Measurements from ENCODE around the gene APOBR. TPM values are rescaled to one million over a fixed set of nuclear protein-coding genes. Genes with fewer than 3 reads are reported as not detected.

APOBR gene
- total RNA-seq, 2 experiments from 2014 or later, result 0.47 to 3.4 TPM

DNA sequence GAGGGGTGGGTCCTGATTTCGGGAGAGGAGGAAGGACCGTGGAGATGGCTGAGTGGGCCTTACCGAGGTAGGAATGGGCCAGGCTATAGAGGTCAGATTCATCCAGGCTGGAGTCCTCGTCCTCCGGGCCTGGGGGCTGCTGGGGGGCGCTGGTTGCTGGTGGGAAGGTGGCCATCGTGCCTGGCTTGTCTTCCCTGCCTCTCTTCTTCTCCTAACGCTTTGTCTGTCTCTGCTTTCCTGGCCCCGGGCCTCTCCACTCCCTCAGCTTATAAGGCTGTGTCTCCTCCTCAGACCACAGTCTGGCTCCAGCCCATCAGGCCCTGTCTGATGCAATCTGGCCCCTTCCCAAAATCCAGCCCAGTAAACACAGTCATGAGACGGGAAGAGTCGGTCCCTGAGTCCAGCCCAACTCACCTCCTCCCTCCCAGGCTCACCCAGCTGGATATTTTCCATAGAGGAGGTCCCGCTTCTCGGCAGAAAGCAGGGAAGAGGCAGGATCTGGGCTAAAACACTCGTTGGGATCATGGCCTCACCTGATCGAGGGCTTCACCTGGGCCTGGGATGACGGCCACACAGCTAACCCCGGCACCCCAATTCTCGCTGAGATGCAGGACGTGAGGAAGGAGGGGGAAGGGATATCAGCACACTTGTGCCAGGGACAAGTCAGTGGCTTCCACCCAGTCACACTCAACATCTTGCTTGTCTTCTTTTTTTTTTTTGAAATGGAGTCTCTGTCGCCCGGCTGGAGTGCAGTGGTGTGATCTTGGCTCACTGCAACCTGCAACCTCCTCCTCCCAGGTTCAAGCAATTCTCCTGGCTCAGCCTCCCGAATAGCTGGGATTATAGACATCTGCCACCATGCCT is 44.5 kb downstream of the APOBR start, which contains the start of gene NUPR1:
Gene NUPR1 (minus strand): TSS at position 242 of the 864 bp plus-strand sequence. CDS start 67 bp downstream, at position 175.
- intact Hi-C loops (cut with micrococcal nuclease; ENCODE audit: unreplicated experiment), result no loop called here
- Histone ChIP-seq H3K4me2 (ENCODE audit: low read length) (no peak within 1 kb of the TSS), H4K20me1 (ENCODE audit: insufficient read depth, low read length) (no peaks in the 10 kb centered on the region), H3K9me2 (ENCODE audit: insufficient read depth, low read length) (no peaks in the 10 kb centered on the region), H3K4me1 (ENCODE audit: insufficient read depth, low read length, poor library complexity, severe bottlenecking) (no peaks in the 10 kb centered on the region), H3K79me2 (ENCODE audit: insufficient read depth, low read depth, low read length) (no peaks in the 10 kb centered on the region), H2AFZ (ENCODE audit: low read length) (no peak within 1 kb of the TSS), H3K4me3 (ENCODE audit: low read depth, low read length, poor library complexity, severe bottlenecking) (no peak within 1 kb of the TSS), H3K36me3 (ENCODE audit: insufficient read depth, low read length) (no peaks in the 10 kb centered on the region), H3K27ac (ENCODE audit: low read depth, low read length, poor library complexity, severe bottlenecking) (no peak within 1 kb of the TSS), H3K9me3 (ENCODE audit: low read length) (no peaks in the 10 kb centered on the region)
- POLR2A ChIA-PET, result no interaction called here
- CTCF ChIA-PET (ENCODE audit: unreplicated experiment), result no interaction called here
- BruUV-seq (replicated peaks), result no TSS peak
- DNase-seq (ENCODE audit: low spot score), result no peak
- TF ChIP-seq EZH2phosphoT487 (IDR thresholded peaks at IDR 0.05; ENCODE audit: borderline replicate concordance, low read depth, low read length), result no peak

DNA sequence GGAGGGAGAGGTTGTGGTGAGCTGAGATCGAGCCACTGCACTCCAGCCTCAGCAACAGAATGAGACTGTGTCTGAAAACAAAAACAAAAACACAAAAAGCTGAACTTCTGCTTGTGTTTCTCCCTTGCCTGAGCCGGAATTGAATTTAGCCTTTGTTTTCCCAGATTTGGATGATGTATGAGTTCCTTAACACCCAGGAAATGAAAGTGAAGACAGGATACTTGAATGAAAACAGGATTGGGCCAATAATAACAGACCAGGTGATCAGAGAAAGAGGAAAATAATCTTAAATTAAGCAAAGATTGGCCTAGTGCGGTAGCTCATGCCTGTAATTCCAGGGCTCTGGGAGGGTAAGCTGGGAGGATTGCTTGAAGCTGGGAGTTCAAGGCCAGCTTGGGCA is 45.9 kb downstream of the APOBR start:
- Histone ChIP-seq H3K4me2 (ENCODE audit: low read length) (no peak overlapping the region), H3K79me2 (ENCODE audit: insufficient read depth, low read depth, low read length) (no peaks in the 10 kb centered on the region), H3K36me3 (ENCODE audit: insufficient read depth, low read length) (no peaks in the 10 kb centered on the region), H4K20me1 (ENCODE audit: insufficient read depth, low read length) (no peaks in the 10 kb centered on the region), H3K4me1 (ENCODE audit: insufficient read depth, low read length, poor library complexity, severe bottlenecking) (no peaks in the 10 kb centered on the region), H3K9me3 (ENCODE audit: low read length) (no peaks in the 10 kb centered on the region), H3K27ac (ENCODE audit: low read depth, low read length, poor library complexity, severe bottlenecking) (no peak overlapping the region), H3K4me3 (ENCODE audit: low read depth, low read length, poor library complexity, severe bottlenecking) (no peak overlapping the region), H2AFZ (ENCODE audit: low read length) (no peak overlapping the region), H3K9me2 (ENCODE audit: insufficient read depth, low read length) (no peaks in the 10 kb centered on the region)
- no peak for TF ChIP-seq EZH2phosphoT487 (IDR thresholded peaks at IDR 0.05; ENCODE audit: borderline replicate concordance, low read depth, low read length)
- TF ChIP-seq, protein P1, sequence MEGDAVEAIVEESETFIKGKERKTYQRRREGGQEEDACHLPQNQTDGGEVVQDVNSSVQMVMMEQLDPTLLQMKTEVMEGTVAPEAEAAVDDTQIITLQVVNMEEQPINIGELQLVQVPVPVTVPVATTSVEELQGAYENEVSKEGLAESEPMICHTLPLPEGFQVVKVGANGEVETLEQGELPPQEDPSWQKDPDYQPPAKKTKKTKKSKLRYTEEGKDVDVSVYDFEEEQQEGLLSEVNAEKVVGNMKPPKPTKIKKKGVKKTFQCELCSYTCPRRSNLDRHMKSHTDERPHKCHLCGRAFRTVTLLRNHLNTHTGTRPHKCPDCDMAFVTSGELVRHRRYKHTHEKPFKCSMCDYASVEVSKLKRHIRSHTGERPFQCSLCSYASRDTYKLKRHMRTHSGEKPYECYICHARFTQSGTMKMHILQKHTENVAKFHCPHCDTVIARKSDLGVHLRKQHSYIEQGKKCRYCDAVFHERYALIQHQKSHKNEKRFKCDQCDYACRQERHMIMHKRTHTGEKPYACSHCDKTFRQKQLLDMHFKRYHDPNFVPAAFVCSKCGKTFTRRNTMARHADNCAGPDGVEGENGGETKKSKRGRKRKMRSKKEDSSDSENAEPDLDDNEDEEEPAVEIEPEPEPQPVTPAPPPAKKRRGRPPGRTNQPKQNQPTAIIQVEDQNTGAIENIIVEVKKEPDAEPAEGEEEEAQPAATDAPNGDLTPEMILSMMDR (conservative IDR thresholded peaks at IDR 0.05; ENCODE audit: low read length), result no peak
- ChIA-PET CTCF (ENCODE audit: unreplicated experiment) (interaction anchor here (0.6 kb wide), 1 partner anchor 28 kb away, joined by 3 read pairs; no protein-coding TSS in a partner anchor), POLR2A (no interaction called here)
- intact Hi-C loops (cut with micrococcal nuclease; ENCODE audit: unreplicated experiment), result no loop called here
- no peak for DNase-seq (ENCODE audit: low spot score)
- BruUV-seq (replicated peaks), result no TSS peak

DNA sequence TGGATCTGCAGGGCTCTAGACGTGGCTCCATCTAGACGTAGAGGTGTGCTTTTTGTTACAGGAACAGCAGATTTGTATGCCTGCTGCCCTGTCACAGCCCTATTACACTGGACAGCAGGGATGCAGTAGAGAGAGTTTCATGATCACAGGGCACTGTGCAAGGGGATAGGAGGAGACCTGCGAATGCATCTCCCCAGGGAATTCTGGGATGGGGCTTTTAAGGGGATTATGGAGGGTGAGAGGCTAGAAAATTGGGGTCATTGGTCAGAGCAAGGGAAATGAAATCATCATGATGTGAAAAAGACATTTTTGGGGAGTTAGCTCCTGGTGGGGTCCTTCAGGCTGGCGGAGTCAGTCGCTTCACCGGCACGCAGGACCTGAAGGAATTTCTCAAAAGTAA is 48.2 kb downstream of the APOBR start:
- Histone ChIP-seq H3K79me2 (ENCODE audit: insufficient read depth, low read depth, low read length) (no peaks in the 10 kb centered on the region), H3K4me1 (ENCODE audit: insufficient read depth, low read length, poor library complexity, severe bottlenecking) (no peaks in the 10 kb centered on the region), H3K36me3 (ENCODE audit: insufficient read depth, low read length) (no peaks in the 10 kb centered on the region), H3K9me3 (ENCODE audit: low read length) (no peaks in the 10 kb centered on the region), H3K4me3 (ENCODE audit: low read depth, low read length, poor library complexity, severe bottlenecking) (no peak overlapping the region), H4K20me1 (ENCODE audit: insufficient read depth, low read length) (no peaks in the 10 kb centered on the region), H2AFZ (ENCODE audit: low read length) (peak overlapping the region; percentile 43; the same call in 1 of the 2 replicates), H3K27ac (ENCODE audit: low read depth, low read length, poor library complexity, severe bottlenecking) (no peak overlapping the region), H3K9me2 (ENCODE audit: insufficient read depth, low read length) (no peaks in the 10 kb centered on the region), H3K4me2 (ENCODE audit: low read length) (peak overlapping the region; percentile 16; the same call in 1 of the 2 replicates)
- POLR2A ChIA-PET, result no interaction called here
- DNase-seq (ENCODE audit: low spot score), result no peak
- intact Hi-C loops (cut with micrococcal nuclease; ENCODE audit: unreplicated experiment), result no loop called here
- no TSS peak for BruUV-seq (replicated peaks)
- TF ChIP-seq EZH2phosphoT487 (IDR thresholded peaks at IDR 0.05; ENCODE audit: borderline replicate concordance, low read depth, low read length), result no peak
- TF ChIP-seq, protein P1 (conservative IDR thresholded peaks at IDR 0.05; ENCODE audit: low read length), result no peak
- CTCF ChIA-PET (ENCODE audit: unreplicated experiment), result no interaction called here

Data from OCI-LY7 (cell line).